GM19438 (cell line): ENCODE results near the gene IFNLR1.

Source experiments
- ATAC-seq: cut with Tn5 transposase; IDR thresholded peaks from one replicate; pipeline ENCODE4 v1.9.1; 2021; ENCODE audit warnings: low read depth; ENCODE audit not compliant: unreplicated experiment

IFNLR1 gene

GRCh38 chr1:24180676-24181075 is 6.4 kb downstream of the IFNLR1 start:
- ATAC-seq: no peak

DNA sequence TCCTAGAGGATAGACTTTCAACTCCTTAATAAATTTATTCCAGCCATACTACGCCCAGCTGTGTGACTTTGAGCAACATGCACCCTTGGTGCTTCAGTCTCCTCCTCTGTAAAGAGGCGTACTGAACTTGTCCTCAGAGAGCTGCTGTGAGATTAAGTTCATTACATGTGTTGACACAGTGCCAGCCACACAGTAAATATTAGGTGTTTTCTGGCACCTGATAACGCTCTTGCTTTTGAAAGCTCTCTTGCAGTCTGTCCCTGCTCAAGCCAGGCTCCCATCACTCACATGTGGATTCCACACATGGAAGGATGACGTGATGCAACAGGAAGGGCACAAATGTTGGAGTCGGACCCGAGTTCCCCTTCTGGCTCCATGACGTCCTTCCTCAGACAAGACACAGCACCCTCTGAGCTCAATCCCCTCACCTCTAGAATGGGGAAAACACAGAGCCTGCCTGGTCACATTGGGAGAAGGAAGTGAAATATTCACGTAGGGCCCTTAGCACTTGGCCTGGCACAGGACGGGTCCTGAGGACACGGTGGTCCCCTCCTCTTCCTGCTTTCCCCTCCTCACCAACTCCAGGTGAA is 7.7 kb downstream of the IFNLR1 start:
- no peak for ATAC-seq

DNA sequence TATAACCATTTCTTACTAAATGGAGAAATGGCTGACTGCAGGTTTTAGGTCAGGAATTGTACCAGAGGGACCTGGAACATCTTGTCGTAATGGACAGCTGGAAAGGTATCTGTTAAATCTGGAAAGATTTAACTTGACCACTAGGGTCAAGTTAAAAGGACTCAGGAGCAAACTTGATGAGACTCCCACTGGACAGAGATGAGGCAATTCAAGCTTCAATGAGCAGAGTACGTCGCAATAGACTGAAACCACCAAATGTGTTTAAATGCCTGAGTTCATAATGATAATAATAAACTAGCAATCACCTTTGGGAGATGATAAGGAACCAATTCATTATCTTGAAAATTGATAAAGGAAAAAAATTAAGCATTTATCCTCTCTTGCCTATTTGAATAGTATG is 8.7 kb downstream of the IFNLR1 start:
- no peak for ATAC-seq

GRCh38 chr1:24177161-24177560 is 9.9 kb downstream of the IFNLR1 start:
- ATAC-seq: no peak

DNA sequence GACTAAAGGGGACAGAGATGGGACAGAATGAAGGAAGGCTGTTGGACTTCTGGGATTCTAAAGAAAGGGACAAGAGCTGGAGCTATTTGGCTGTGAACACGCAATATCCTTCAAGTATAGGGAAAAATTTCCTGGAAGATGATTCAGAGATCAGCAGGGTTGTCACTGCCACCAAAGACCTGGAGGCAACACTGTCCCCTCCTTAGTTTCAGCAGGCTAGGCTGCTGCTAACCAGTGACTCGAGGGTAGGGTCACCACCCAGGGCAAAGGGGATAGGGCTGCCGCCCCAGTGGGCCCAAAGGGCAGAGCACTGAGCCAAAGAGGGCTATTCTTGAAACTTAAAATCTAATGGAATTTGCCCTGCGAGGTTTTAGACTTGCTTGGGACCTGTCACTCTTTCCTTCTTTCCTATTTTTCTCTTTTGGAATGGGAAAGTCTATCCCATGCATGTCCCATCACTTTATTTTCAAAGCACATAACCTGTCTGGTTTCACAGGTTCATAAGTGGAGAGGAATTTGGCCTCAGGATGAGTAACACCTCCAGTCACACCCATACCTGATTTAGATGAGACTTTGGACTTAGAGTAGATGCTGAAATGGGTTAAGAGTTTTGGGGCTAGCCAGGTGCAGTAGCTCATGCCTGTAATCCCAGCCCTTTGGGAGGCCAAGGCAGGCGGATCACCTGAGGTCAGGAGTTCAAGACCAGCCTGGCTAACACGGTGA is 11.9 kb downstream of the IFNLR1 start:
- ATAC-seq: no peak

GRCh38 chr1:24173638-24174575 is 13.2 kb downstream of the IFNLR1 start:
- ATAC-seq: no peak

DNA sequence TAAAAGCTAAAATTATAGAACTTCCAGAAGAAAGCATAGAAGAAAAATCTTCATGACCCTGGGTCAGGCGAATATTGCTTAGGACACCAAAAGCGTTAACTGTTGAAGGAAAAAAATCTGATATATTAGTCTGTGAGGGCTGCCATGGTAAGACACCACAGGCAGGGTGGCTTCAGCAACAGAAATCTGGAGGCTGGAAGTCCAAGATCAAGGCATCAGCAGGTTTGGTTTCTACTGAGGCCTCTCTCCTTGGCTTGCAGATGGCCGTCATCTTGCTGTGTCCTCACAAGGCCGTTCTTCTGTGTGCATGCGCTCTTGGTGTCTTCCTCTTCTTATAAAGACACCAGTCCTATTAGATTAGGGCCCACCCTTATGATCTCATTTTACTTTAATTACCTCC is 14.5 kb downstream of the IFNLR1 start:
- ATAC-seq: no peak

- ATAC-seq: no peak
Measured at GRCh38 chr1:24169286-24169685, 17.8 kb downstream of the IFNLR1 start.

- ATAC-seq: no peak
Measured at GRCh38 chr1:24168245-24168644, 18.8 kb downstream of the IFNLR1 start.

DNA sequence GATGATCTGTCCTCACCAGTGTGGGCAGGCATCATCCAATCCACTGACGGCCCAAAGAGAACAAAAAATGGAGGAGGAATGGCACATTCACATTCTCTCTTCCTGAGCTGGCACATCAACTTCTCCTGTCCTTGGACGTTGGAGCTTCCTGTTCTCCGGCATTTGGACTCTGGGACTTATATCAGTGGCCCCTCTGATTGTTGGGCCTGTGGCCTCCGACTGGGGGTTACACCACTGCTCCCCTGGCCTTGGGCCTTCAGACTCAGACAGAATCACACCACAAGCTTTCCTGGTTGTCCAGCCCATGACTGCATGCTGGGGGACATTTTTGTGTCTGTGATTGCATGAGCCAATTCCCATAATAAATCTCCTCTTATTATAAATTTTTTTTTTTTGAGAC is 20.1 kb downstream of the IFNLR1 start:
- no peak for ATAC-seq

- no peak for ATAC-seq
Measured at GRCh38 chr1:24165500-24165899, 21.6 kb downstream of the IFNLR1 start.

- no peak for ATAC-seq
Measured at GRCh38 chr1:24164004-24164403, 23.1 kb downstream of the IFNLR1 start.

GRCh38 chr1:24162201-24162600 is 24.9 kb downstream of the IFNLR1 start:
- no peak for ATAC-seq

DNA sequence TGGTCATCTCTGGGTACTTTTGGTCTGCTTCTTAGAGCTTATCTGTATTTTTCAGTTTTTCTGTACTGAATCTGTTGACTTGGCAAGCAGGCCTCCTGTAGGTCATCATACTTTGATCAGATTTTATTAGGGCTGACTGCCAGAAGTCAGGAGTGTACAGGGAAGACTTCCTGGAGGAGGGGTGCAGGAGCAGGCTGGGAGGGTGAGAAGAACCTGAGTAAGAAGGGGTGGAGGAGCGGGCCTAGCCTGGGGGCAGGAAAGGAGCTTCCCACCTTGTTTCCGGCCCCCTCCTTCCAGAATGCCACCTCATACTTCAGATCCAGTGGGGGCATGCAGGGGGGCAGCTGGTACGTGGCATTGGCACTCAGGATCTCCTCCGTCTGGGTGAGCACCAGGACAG is 25.8 kb downstream of the IFNLR1 start:
- ATAC-seq: no peak

GRCh38 chr1:24159366-24159765 is 27.7 kb downstream of the IFNLR1 start:
- no peak for ATAC-seq

- ATAC-seq: no peak
Measured at GRCh38 chr1:24157918-24158481, 29.1 kb downstream of the IFNLR1 start.

- no peak for ATAC-seq
Measured at GRCh38 chr1:24156542-24157260, 30.4 kb downstream of the IFNLR1 start.

DNA sequence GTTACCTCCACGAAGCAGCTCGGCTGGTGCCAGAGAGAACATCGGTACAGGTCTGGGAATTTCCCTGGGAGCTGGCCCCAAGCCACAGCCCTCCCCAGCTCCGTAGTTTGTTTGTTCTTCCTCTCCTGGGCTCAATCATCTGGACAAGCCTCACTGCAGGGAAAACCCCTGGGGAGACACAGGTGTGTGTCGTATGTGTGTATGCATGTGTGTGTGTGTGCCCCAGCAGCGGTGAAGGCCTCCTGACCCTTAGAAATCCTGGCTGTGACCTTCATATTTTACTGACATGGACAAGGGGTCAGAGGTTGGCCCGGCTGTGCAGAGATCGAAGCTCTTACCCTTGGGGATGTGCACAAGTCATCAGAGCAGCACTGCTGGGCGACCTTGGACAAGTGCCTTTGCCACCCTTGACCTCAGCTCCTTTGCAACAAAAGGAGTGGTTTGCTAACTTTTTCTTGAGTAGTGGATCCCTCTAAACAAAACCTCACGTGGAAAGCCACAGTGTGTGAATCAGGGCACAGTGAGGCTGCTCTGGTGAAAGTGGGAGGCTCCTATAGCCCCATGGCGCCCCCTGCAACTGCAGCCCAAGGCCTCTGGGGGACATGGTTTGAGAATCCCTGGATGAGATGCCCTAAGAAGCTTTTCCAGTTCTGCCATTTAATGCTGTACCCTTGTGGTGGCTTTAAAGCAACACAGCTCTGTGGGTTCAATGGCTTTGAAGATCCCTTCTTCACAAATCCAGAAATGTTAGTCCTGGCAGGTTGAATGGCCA is 31.9 kb downstream of the IFNLR1 start:
- ATAC-seq: no peak

DNA sequence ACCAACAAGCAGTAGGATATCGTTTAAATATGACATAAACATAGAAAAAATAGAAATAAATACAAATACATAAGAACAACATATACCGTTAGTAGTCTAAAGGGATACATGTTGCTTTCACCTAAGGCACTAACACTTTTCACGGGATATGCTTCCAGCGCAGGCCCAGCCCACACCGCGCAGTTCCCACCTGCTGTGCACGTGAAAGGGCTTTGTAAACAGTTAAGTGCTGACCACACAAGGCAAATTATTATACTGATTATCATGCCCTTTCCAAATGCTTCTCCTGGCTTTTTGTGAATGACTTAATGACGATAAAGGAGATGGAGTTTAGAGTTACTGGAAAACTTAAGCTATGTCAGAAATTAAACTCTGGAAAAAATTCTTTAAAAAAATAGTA is 32.9 kb downstream of the IFNLR1 start:
- no peak for ATAC-seq
